RWPE2 (cell line): ENCODE results near the gene FLRT1.

Source experiments
- ATAC-seq: fragments of 200-7000 bp; cut with Tn5 transposase; 3 replicates; pipeline ENCODE4 v1.9.1; 2021; ENCODE audit warnings: low read depth
- DNase-seq: peaks from one replicate; pipeline ENCODE4 v3.0.0-alpha.2; 2020; ENCODE audit warnings: low spot score
- H3K27ac ChIP-seq: fragments of 450-650 bp; 2 replicates; pipeline ENCODE4 v1.5.1; 2017; ENCODE audit warnings: mild to moderate bottlenecking; ENCODE audit not compliant: poor library complexity, severe bottlenecking
- H3K27me3 ChIP-seq: fragments of 250-450 bp; sonication (Bioruptor Pico); 2 replicates; pipeline ENCODE4 v1.5.1; 2021; ENCODE audit warnings: mild to moderate bottlenecking, moderate library complexity; ENCODE audit not compliant: insufficient read depth, poor library complexity, severe bottlenecking
- H3K36me3 ChIP-seq: fragments of 250-450 bp; sonication (Bioruptor Pico); 2 replicates; pipeline ENCODE4 v1.5.1; 2020; ENCODE audit warnings: low read depth, mild to moderate bottlenecking, moderate library complexity
- H3K4me1 ChIP-seq: fragments of 250-450 bp; sonication (Bioruptor Pico); 2 replicates; pipeline ENCODE4 v1.5.1; 2021; ENCODE audit warnings: mild to moderate bottlenecking, moderate library complexity; ENCODE audit not compliant: insufficient read depth, poor library complexity, severe bottlenecking
- H3K4me3 ChIP-seq: fragments of 250-450 bp; sonication (Bioruptor Pico); 2 replicates; pipeline ENCODE4 v1.5.1; 2021; ENCODE audit warnings: mild to moderate bottlenecking, moderate library complexity; ENCODE audit not compliant: severe bottlenecking
- H3K9me3 ChIP-seq: fragments of 250-450 bp; sonication (Bioruptor Pico); 2 replicates; pipeline ENCODE4 v1.5.1; 2021; ENCODE audit warnings: mild to moderate bottlenecking, moderate library complexity; ENCODE audit not compliant: severe bottlenecking
- CTCF ChIP-seq: fragments of 450-650 bp; IDR thresholded peaks from one replicate; pipeline ENCODE4 v1.5.1; 2017; ENCODE audit warnings: mild to moderate bottlenecking, moderate library complexity; ENCODE audit not compliant: poor library complexity, severe bottlenecking

FLRT1 gene

GRCh38 chr11:64014356-64014755, 21.4 kb upstream of the FLRT1 start:
- no peak overlapping the region for H3K27ac ChIP-seq
- H3K27me3 ChIP-seq, result no peaks in the 10 kb centered on the region
- H3K9me3 ChIP-seq, result no peaks in the 10 kb centered on the region
- ATAC-seq (no peak), DNase-seq (no peak)
- H3K36me3 ChIP-seq, result no peaks in the 10 kb centered on the region
- no peaks in the 10 kb centered on the region for H3K4me1 ChIP-seq
- no peak for TF ChIP-seq CTCF
- H3K4me3 ChIP-seq, result no peak overlapping the region

- Histone ChIP-seq H3K27me3 (no peaks in the 10 kb centered on the region), H3K27ac (no peak overlapping the region), H3K4me3 (no peak overlapping the region), H3K4me1 (no peaks in the 10 kb centered on the region), H3K36me3 (no peaks in the 10 kb centered on the region), H3K9me3 (no peaks in the 10 kb centered on the region)
- DNase-seq (no peak), ATAC-seq (no peak)
- TF ChIP-seq CTCF, result no peak
These were observed 20.2 kb upstream of the FLRT1 start for GRCh38 chr11:64015510-64015909.

- no peaks in the 10 kb centered on the region for H3K9me3 ChIP-seq
- no peak for DNase-seq
- ATAC-seq, result no peak
- no peak overlapping the region for H3K27ac ChIP-seq
- no peaks in the 10 kb centered on the region for H3K27me3 ChIP-seq
- H3K36me3 ChIP-seq, result no peaks in the 10 kb centered on the region
- TF ChIP-seq CTCF, result no peak
- H3K4me3 ChIP-seq, result no peak overlapping the region
- H3K4me1 ChIP-seq, result no peaks in the 10 kb centered on the region
These were observed 19.5 kb upstream of the FLRT1 start for GRCh38 chr11:64015935-64016845.

- no peak for ATAC-seq
- TF ChIP-seq CTCF, result no peak
- H3K4me1 ChIP-seq, result peaks cover 2% of the 10 kb centered on the region
- H3K27ac ChIP-seq, result no peak overlapping the region
- no peaks in the 10 kb centered on the region for H3K36me3 ChIP-seq
- H3K4me3 ChIP-seq, result no peak overlapping the region
- DNase-seq, result no peak
- H3K9me3 ChIP-seq, result no peaks in the 10 kb centered on the region
- no peaks in the 10 kb centered on the region for H3K27me3 ChIP-seq
These were observed 17.8 kb upstream of the FLRT1 start for GRCh38 chr11:64017945-64018224.

GRCh38 chr11:64018310-64018709, 17.4 kb upstream of the FLRT1 start:
- no peaks in the 10 kb centered on the region for H3K9me3 ChIP-seq
- H3K27ac ChIP-seq, result no peak overlapping the region
- no peak for TF ChIP-seq CTCF
- peaks cover 2% of the 10 kb centered on the region for H3K4me1 ChIP-seq
- ATAC-seq (0 out of 3 replicates have a peak, but pooled peaks have one; percentile 24), DNase-seq (no peak)
- H3K27me3 ChIP-seq, result no peaks in the 10 kb centered on the region
- no peaks in the 10 kb centered on the region for H3K36me3 ChIP-seq
- H3K4me3 ChIP-seq, result no peak overlapping the region
